ENCODE data around the gene AQP9.

Gene AQP9

GRCh38 chr15:58154769-58155168, 16.6 kb downstream of the AQP9 start:
- ChIA-PET POLR2A (ENCODE audit: low non-redundant PET) (no interaction called here), CTCF (no interaction called here)
- TF ChIP-seq CTCF (conservative IDR thresholded peaks at IDR 0.05; ENCODE audit: low read depth) = no peak
- no peak overlapping the region for H3K27ac ChIP-seq
- DNase-seq (ENCODE audit: low spot score) = no peak

- no peak for TF ChIP-seq CTCF (conservative IDR thresholded peaks at IDR 0.05; ENCODE audit: low read depth)
- ChIA-PET POLR2A (ENCODE audit: low non-redundant PET) (interaction anchor here (0.7 kb wide), 1 partner anchor 1930 kb away, joined by 3 read pairs; no protein-coding TSS in a partner anchor), CTCF (interaction anchor here (0.6 to 1.0 kb wide), 4 partner anchors 89 to 740 kb away, joined by 3 to 4 read pairs (median 4); no protein-coding TSS in a partner anchor)
- no peak for DNase-seq (ENCODE audit: low spot score)
- H3K27ac ChIP-seq = no peak overlapping the region
Observed at GRCh38 chr15:58159827-58160386, 21.7 kb downstream of the AQP9 start.

- no peak overlapping the region for H3K27ac ChIP-seq
- ChIA-PET CTCF (interaction anchor here (0.7 kb wide), 1 partner anchor 60 kb away, joined by 4 read pairs; no protein-coding TSS in a partner anchor), POLR2A (ENCODE audit: low non-redundant PET) (no interaction called here)
- no peak for DNase-seq (ENCODE audit: low spot score)
- TF ChIP-seq CTCF (conservative IDR thresholded peaks at IDR 0.05; ENCODE audit: low read depth) = no peak
Observed at GRCh38 chr15:58161436-58161930, 23.3 kb downstream of the AQP9 start.

- POLR2A ChIA-PET (ENCODE audit: low non-redundant PET) = no interaction called here
- TF ChIP-seq CTCF (conservative IDR thresholded peaks at IDR 0.05; ENCODE audit: low read depth) = no peak
- DNase-seq (ENCODE audit: low spot score) = no peak
- CTCF ChIA-PET = no interaction called here
- no peak overlapping the region for H3K27ac ChIP-seq
Observed at GRCh38 chr15:58163985-58164384, 25.8 kb downstream of the AQP9 start.

GRCh38 chr15:58164926-58165325, 26.7 kb downstream of the AQP9 start:
- POLR2A ChIA-PET (ENCODE audit: low non-redundant PET) = no interaction called here
- DNase-seq (ENCODE audit: low spot score) = no peak
- TF ChIP-seq CTCF (conservative IDR thresholded peaks at IDR 0.05; ENCODE audit: low read depth) = no peak
- H3K27ac ChIP-seq = no peak overlapping the region
- CTCF ChIA-PET = no interaction called here

- H3K27ac ChIP-seq = no peak overlapping the region
- POLR2A ChIA-PET (ENCODE audit: low non-redundant PET) = no interaction called here
- TF ChIP-seq CTCF (conservative IDR thresholded peaks at IDR 0.05; ENCODE audit: low read depth) = no peak
- DNase-seq (ENCODE audit: low spot score) = no peak
- CTCF ChIA-PET = no interaction called here
Observed at GRCh38 chr15:58165661-58166060, 27.5 kb downstream of the AQP9 start.

Data from RWPE1 (cell line).